Right lobe of liver (tissue), 6 donors: ENCODE measurements around the gene TIMM8A. TPM values are rescaled to one million over a fixed set of nuclear protein-coding genes. Genes with fewer than 3 reads are reported as not detected.
A peak's percentile ranks its signal among the peaks of the same experiment; 100 is the strongest.

Experiments
- ATAC-seq, 4 donors: fragments of 200-7000 bp; cut with Tn5 transposase; one replicate each; pipeline ENCODE4 v1.9.1; 2020; ENCODE audit warnings: mild to moderate bottlenecking in 4 of 4, moderate library complexity in 4 of 4
- DNase-seq, 3 donors: peaks; one replicate each; pipeline ENCODE4 v3.0.0-alpha.2; 2020
- H3K27ac ChIP-seq, 3 donors: fragments of 200-600 bp; one replicate each; pipeline ENCODE4 v1.8.0; 2022
- H3K27me3 ChIP-seq, 2 donors: fragments of 200-600 bp; one replicate each; pipeline ENCODE4 v1.8.0; 2022
- H3K36me3 ChIP-seq, 4 donors: fragments of 200-600 bp; sonication (generic) in 1 of 4; one replicate each; pipeline versions ENCODE4 v1.5.1 to v1.8.0; 2017 to 2022; ENCODE audit warnings: control low read depth in 1 of 4
- H3K4me1 ChIP-seq, 4 donors: fragments of 200-600 bp; sonication (generic) in 1 of 4; one replicate each; pipeline versions ENCODE4 v1.5.1 to v1.8.0; 2017 to 2022; ENCODE audit warnings: control low read depth in 1 of 4
- H3K4me3 ChIP-seq, 3 donors: fragments of 200-600 bp; one replicate each; pipeline ENCODE4 v1.8.0; 2022
- H3K9me3 ChIP-seq, 4 donors: fragments of 200-600 bp; sonication (generic) in 1 of 4; one replicate each; pipeline versions ENCODE4 v1.5.1 to v1.8.0; 2017 to 2022; ENCODE audit warnings: control low read depth in 1 of 4
- CTCF ChIP-seq, 4 donors: fragments of 200-600 bp in 3 of 4; fragments of 450-650 bp in 1 of 4; IDR thresholded peaks; one replicate each; pipeline versions ENCODE4 v1.5.1 to v1.8.0; 2016 to 2022; ENCODE audit warnings: antibody characterized with exemption in 4 of 4, mild to moderate bottlenecking in 2 of 4
- POLR2A ChIP-seq: fragments of 450-650 bp; IDR thresholded peaks from one replicate; pipeline ENCODE4 v1.6.1; 2017; ENCODE audit warnings: antibody characterized with exemption, mild to moderate bottlenecking
- WGBS: methylation state at CpG from one replicate; pipeline ENCODE4 v1.1.6; 2018; ENCODE audit warnings: low coverage, low lambda C conversion rate; ENCODE audit not compliant: insufficient coverage; ENCODE audit errors: missing lambda C conversion rate; 5-methylcytosine and 5-hydroxymethylcytosine counted together
- intact Hi-C, 2 donors: fragments of 100-400 bp; cut with DNase I; formaldehyde crosslinking; loops; one replicate each; pipeline versions ENCODE4 v1.11.2 to v1.14.1; 2022
- long read RNA-seq: library from polyadenylated mRNA; unstranded; transcript quantifications from one replicate; pipeline ENCODE4 v2.0.0, GENCODE V29; 2019
- total RNA-seq, 6 experiments: library from RNA; depleted of rRNA in 2 of 6; stranded (reverse); fragments of >200 nt in 2 of 6; fragmentation: NEBNext Ultra II Directional in 3 of 6; extraction: Animal tissue kit (Norgen Biotek cat#: 25700) in 3 of 6; gene quantifications; one replicate each; pipeline versions ENCODE4 v1.1.0 to v1.2.4, GENCODE V29; 2016 to 2023
- donor health status: DM: no; HTN: yes; CAD: no.
- donor health status: DM: no; HTN: no; CAD: no.
- donor health status: DM: no; HTN: no; CAD: no.
- donor health status: DM: no; HTN: yes; CAD: no.
- donor health status: DM: no; HTN: yes; CAD: no.

The TIMM8A gene
- 10 to 100 TPM in 5 of 6 experiments, 1 to 10 TPM in 1; 8.6 to 23.9 (median 15.7) TPM for total RNA-seq
- long read RNA-seq, partial matches to known transcripts, result 0 of 5 reads
- long read RNA-seq, other reads (novel, unspliced or antisense), result 1 of 5 reads

DNA sequence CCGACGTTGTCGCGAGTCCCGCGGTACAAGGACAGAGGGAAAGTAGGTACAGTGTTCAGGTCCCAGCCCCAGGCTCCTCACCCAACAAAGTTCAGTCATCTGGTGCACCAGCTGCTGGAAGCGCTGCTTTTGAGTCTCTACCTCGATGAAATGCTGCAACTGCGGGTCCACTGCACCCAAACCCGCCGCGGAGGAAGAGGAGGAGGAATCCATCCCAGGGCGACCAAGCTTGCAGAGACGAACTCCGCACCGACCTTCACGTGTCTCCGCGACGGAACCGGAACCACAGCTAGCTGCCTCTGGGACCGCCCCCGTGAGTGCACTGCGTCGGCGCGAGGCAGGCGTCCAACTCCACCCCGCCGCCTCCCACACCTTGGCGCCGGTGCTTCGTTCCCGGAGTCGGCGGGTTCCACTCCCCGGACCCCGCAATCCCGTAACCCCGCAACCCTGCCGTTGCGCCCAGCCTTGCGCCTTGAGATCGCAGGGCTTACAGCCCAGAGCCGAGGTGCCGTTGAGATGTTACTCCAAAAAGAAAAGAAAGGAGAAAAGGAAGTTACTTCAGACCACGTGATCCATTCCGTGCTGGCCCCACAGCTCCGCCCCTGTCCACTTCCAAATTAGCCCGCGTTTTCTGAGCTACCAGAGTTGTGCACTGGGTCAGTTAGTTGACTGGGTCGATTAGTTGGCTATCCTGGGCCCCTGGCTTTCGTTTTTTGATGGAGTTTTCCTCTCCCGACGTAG, at the start of gene TIMM8A:
TSS of gene TIMM8A (minus strand) at position 291 of the 741 bp plus-strand sequence. CDS start at position 213, 78 bp downstream.
- H3K36me3 ChIP-seq, result peaks cover 0 to 7% (median 2%) of the 10 kb centered on the region in 4 donors
- DNase-seq (peak; percentile 83 to 89 (median 86)), ATAC-seq (peak; percentile 95 to 98 (median 98))
- TF ChIP-seq POLR2A, result peak; percentile 51
- no peak for TF ChIP-seq CTCF (IDR thresholded peaks at IDR 0.05)
- 21% methylated on average over 23 of the region's 55 CpGs for WGBS
- peak within 1 kb of the TSS; percentile 53 to 81 (median 72) for H3K27ac ChIP-seq
- intact Hi-C loops, result no loop called here
- H3K27me3 ChIP-seq, result no peaks in the 10 kb centered on the region
- H3K4me1 ChIP-seq, result no peaks in the 10 kb centered on the region
- peak within 1 kb of the TSS; percentile 60 to 73 (median 71) for H3K4me3 ChIP-seq
- no peaks in the 10 kb centered on the region for H3K9me3 ChIP-seq

GRCh38 chrX:101397779-101398178, 49.2 kb upstream of the TIMM8A start:
- no peak for ATAC-seq
- 48% methylated on average over 4 of the region's 4 CpGs for WGBS
- Histone ChIP-seq H3K36me3 (peaks cover 0 to 5% (median 3%) of the 10 kb centered on the region in 4 donors), H3K4me3 (no peak overlapping the region), H3K27me3 (peaks cover 0 to 3% of the 10 kb centered on the region in 2 donors), H3K4me1 (no peaks in the 10 kb centered on the region), H3K27ac (no peak overlapping the region), H3K9me3 (no peaks in the 10 kb centered on the region)
- no peak for TF ChIP-seq POLR2A
- DNase-seq, result no peak
- intact Hi-C loops, result no loop called here

DNA sequence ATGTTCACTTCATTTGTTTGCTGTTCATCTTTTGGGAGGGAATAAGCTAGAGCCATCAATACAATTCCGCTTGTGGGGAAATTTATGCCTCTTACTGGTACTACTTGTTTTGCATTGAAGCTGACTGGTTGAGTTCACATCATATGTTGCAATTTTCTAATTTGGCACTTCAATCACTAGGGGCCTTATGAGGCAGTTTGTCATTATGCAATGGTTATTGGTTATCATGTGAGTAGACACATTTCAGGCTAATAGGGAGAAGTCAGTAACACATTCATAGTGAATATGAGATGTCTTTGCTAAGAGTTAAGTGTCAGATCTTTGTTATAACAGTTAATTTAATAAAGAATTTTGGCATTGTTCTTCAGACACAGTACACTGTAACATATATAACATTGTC, 47.2 kb upstream of the TIMM8A start:
- peaks cover 0 to 3% of the 10 kb centered on the region in 2 donors for H3K27me3 ChIP-seq
- H3K9me3 ChIP-seq, result no peaks in the 10 kb centered on the region
- TF ChIP-seq CTCF (IDR thresholded peaks at IDR 0.05), result no peak
- TF ChIP-seq POLR2A, result no peak
- intact Hi-C loops, result no loop called here
- no peaks in the 10 kb centered on the region for H3K4me1 ChIP-seq
- 73% methylated on average over 1 of the region's 1 CpG for WGBS
- H3K27ac ChIP-seq, result no peak overlapping the region
- H3K4me3 ChIP-seq, result no peak overlapping the region
- DNase-seq (no peak), ATAC-seq (peak in 2 of 4 donors; percentile 32 to 47)
- H3K36me3 ChIP-seq, result peaks cover 0 to 5% (median 1%) of the 10 kb centered on the region in 4 donors

DNA sequence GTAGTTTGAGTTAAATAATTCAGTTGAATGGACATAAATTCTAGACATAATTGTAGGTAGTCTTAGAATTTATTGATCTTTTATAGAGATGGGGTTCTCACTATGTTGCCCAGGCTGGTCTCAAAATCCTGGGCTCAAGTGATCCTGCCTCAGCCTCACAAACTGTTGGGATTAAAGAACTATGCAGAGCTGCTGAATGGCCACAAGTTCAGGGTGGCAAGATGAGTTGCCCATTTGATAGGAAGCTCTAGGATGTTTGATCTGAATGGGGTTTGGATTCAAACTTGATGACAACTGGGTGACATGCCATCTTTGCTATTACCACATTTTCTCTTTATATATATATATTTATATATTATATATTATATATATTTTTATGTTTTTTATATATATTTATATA, 45.8 kb upstream of the TIMM8A start:
- no peak for TF ChIP-seq CTCF (IDR thresholded peaks at IDR 0.05)
- TF ChIP-seq POLR2A, result no peak
- peaks cover 0 to 3% of the 10 kb centered on the region in 2 donors for H3K27me3 ChIP-seq
- no peak for ATAC-seq
- H3K4me1 ChIP-seq, result no peaks in the 10 kb centered on the region
- H3K4me3 ChIP-seq, result no peak overlapping the region
- H3K36me3 ChIP-seq, result peaks cover 0 to 5% (median 1%) of the 10 kb centered on the region in 4 donors
- DNase-seq, result no peak
- H3K9me3 ChIP-seq, result no peaks in the 10 kb centered on the region
- H3K27ac ChIP-seq, result no peak overlapping the region
- intact Hi-C loops, result no loop called here

GRCh38 chrX:101393530-101394305, 45.2 kb upstream of the TIMM8A start:
- peaks cover 0 to 3% of the 10 kb centered on the region in 2 donors for H3K27me3 ChIP-seq
- intact Hi-C loops, result no loop called here
- TF ChIP-seq CTCF (IDR thresholded peaks at IDR 0.05), result no peak
- no peak for ATAC-seq
- no peak for DNase-seq
- 69% methylated on average over 7 of the region's 11 CpGs for WGBS
- H3K4me1 ChIP-seq, result no peaks in the 10 kb centered on the region
- H3K36me3 ChIP-seq, result peaks cover 0 to 5% (median 1%) of the 10 kb centered on the region in 4 donors
- H3K9me3 ChIP-seq, result no peaks in the 10 kb centered on the region
- H3K27ac ChIP-seq, result no peak overlapping the region
- H3K4me3 ChIP-seq, result no peak overlapping the region
